GM23248 (cell line): ENCODE results near the gene KCND1. TPM values are rescaled to one million over a fixed set of nuclear protein-coding genes. Genes with fewer than 3 reads are reported as not detected.

Experiments used
- DNase-seq: peaks from one replicate; pipeline ENCODE4 v3.0.0-alpha.2; 2015
- H2AFZ ChIP-seq: fragments of 200-600 bp; sonication (generic); 2 replicates; pipeline ENCODE4 v1.6.1; 2016; ENCODE audit warnings: antibody characterized with exemption
- H3F3A ChIP-seq: fragments of 200-600 bp; sonication (generic); 2 replicates; pipeline ENCODE4 v1.6.1; 2016; ENCODE audit warnings: mild to moderate bottlenecking, antibody characterized with exemption, mixed run types; ENCODE audit not compliant: insufficient read depth
- H3K27ac ChIP-seq: fragments of 200-600 bp; sonication (generic); 2 replicates; pipeline ENCODE4 v1.5.1; 2016; ENCODE audit warnings: mild to moderate bottlenecking
- H3K27me3 ChIP-seq: fragments of 200-600 bp; sonication (generic); replicated peaks from 2 replicates; pipeline ENCODE4 v1.6.1; 2016; ENCODE audit warnings: mild to moderate bottlenecking; ENCODE audit not compliant: insufficient read depth
- H3K36me3 ChIP-seq: fragments of 200-600 bp; sonication (generic); 2 replicates; pipeline ENCODE4 v1.6.1; 2016; ENCODE audit warnings: low read depth, mild to moderate bottlenecking
- H3K4me1 ChIP-seq: fragments of 200-600 bp; sonication (generic); 2 replicates; pipeline ENCODE4 v1.6.1; 2016; ENCODE audit warnings: mild to moderate bottlenecking; ENCODE audit not compliant: insufficient read depth
- H3K4me2 ChIP-seq: fragments of 200-600 bp; sonication (generic); one replicate; pipeline ENCODE4 v1.6.1; 2016; ENCODE audit warnings: mild to moderate bottlenecking; ENCODE audit not compliant: unreplicated experiment
- H3K4me3 ChIP-seq: fragments of 200-600 bp; sonication (generic); 2 replicates; pipeline ENCODE4 v1.5.1; 2016; ENCODE audit warnings: mild to moderate bottlenecking
- H3K79me2 ChIP-seq: fragments of 200-600 bp; sonication (generic); 2 replicates; pipeline ENCODE4 v1.6.1; 2016; ENCODE audit warnings: mild to moderate bottlenecking; ENCODE audit not compliant: insufficient read depth
- H3K9ac ChIP-seq: fragments of 200-600 bp; sonication (generic); 2 replicates; pipeline ENCODE4 v1.6.1; 2016; ENCODE audit warnings: mild to moderate bottlenecking
- H3K9me2 ChIP-seq: fragments of 200-600 bp; sonication (generic); 2 replicates; pipeline ENCODE4 v1.6.1; 2016; ENCODE audit warnings: mixed run types, mild to moderate bottlenecking, moderate library complexity; ENCODE audit not compliant: insufficient read depth
- H3K9me3 ChIP-seq: fragments of 200-600 bp; sonication (generic); one replicate; pipeline ENCODE4 v1.6.1; 2017; ENCODE audit warnings: low read depth
- H4K20me1 ChIP-seq: fragments of 200-600 bp; sonication (generic); 2 replicates; pipeline ENCODE4 v1.6.0; 2016; ENCODE audit not compliant: insufficient read depth
- EZH2 ChIP-seq: fragments of 200-600 bp; sonication (generic); IDR thresholded peaks from 2 replicates; pipeline ENCODE4 v1.6.1; 2018; ENCODE audit warnings: antibody characterized with exemption, mild to moderate bottlenecking; ENCODE audit not compliant: insufficient read depth, poor library complexity, severe bottlenecking
- EZH2phosphoT487 ChIP-seq: fragments of 200-600 bp; sonication (generic); IDR thresholded peaks from 2 replicates; pipeline ENCODE4 v1.6.1; 2018; ENCODE audit warnings: antibody characterized with exemption, moderate library complexity, mild to moderate bottlenecking, low read depth; ENCODE audit not compliant: insufficient read depth
- WGBS, 2 experiments: methylation state at CpG; one replicate each; pipeline ENCODE4 v1.1.6; 2015 to 2017; ENCODE audit warnings: low lambda C conversion rate in 2 of 2, low coverage in 1 of 2; ENCODE audit errors: missing lambda C conversion rate in 2 of 2; 5-methylcytosine and 5-hydroxymethylcytosine counted together
- in situ Hi-C: fragments of 300-500 bp; cut with MboI; formaldehyde crosslinking; loops from 2 replicates; pipeline ENCODE4 v1.15.0; 2020
- polyA plus RNA-seq: library from polyadenylated mRNA; unstranded; fragments of >200 nt; fragmentation: Nextera tagmentation; extraction: Ambion mirVana; gene quantifications from 2 replicates; pipeline ENCODE4 v1.2.1, GENCODE V29; 2016
- total RNA-seq: library from RNA; depleted of rRNA; stranded (reverse); fragments of >200 nt; shearing (Covaris generic); gene quantifications from 2 replicates; pipeline ENCODE4 v1.2.3, GENCODE V29; 2014

Gene KCND1
- total and polyA plus RNA-seq, 2 experiments from 2014 or later: 0.65 to 0.69 TPM

DNA sequence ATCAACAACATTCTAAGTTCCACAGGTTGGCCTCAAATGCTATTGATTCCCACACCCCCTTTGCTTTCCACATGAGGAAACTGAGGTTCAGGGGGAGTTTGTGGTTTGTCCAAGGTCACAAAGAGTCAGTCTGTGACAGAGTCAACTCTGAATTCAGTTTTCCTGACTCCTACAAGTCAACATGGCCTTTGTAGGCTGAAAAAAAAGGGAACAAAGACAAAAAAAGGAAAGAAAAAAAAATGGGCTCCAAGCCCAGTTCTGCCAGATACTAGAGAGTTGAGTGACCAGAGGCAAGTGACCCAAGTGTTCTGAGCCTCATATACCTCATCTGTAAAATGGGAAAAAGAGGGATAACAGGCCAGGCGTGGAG, 36.4 kb downstream of the KCND1 start:
- DNase-seq: no peak
- in situ Hi-C loops: loop anchor here (25.0 kb wide), 1 partner anchor 102 kb away; the partner anchor contains the start of gene TFE3
- Histone ChIP-seq H3K4me1 (no peaks in the 10 kb centered on the region), H3K27me3 (no peaks in the 10 kb centered on the region), H3K9ac (no peak overlapping the region), H3K4me2 (no peak overlapping the region), H3K4me3 (no peak overlapping the region), H3K27ac (no peak overlapping the region), H3K79me2 (peaks cover 44% of the 10 kb centered on the region), H3K9me3 (no peaks in the 10 kb centered on the region), H3K36me3 (no peaks in the 10 kb centered on the region), H3K9me2 (no peaks in the 10 kb centered on the region), H2AFZ (no peak overlapping the region), H3F3A (no peaks in the 10 kb centered on the region), H4K20me1 (no peaks in the 10 kb centered on the region)
- 88 to 100% methylated on average over 1 of the region's 1 CpG for WGBS, 2 experiments
- TF ChIP-seq EZH2phosphoT487 (no peak), EZH2 (no peak)

DNA sequence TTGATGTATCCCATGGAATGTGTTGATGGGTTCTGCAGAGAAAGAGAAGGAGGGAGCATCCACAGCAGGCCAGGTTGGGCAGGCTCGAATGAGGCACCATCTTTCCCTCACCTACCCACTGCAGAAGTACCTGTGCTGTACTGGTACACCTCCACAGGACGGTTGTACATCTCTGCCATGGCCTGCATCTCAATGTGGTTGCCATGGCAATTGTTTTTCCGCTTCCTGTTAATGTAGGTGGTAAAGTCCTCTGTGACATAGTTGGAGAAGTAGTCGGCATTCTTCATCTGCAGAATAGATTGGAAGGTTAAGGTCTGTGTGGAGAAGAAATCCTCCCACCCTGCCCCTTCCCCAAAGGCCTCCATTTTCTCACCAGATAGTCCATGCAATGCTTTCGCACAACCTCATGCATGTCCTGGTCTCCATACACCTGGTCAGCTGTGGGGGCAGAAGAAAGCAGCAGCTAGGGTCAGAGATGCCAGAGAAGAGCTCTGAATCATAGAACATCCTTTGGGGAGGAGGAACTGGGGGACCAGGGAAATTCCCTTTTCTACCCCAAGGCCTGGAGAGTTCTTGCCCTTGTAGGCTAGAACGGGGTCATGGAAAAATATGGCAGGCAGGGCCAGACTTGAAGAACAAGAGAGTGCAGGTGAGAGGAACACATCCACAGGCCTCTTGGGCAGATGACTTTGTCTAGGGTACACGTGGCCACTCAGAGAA, 36.9 kb downstream of the KCND1 start:
- no peak for DNase-seq
- Histone ChIP-seq H3K4me1 (no peaks in the 10 kb centered on the region), H3K4me3 (no peak overlapping the region), H3K36me3 (no peaks in the 10 kb centered on the region), H3K27ac (no peak overlapping the region), H3K4me2 (no peak overlapping the region), H3K9me2 (no peaks in the 10 kb centered on the region), H3K9ac (no peak overlapping the region), H2AFZ (no peak overlapping the region), H4K20me1 (no peaks in the 10 kb centered on the region), H3K27me3 (no peaks in the 10 kb centered on the region), H3K79me2 (peaks cover 39% of the 10 kb centered on the region), H3F3A (no peaks in the 10 kb centered on the region), H3K9me3 (no peaks in the 10 kb centered on the region)
- WGBS, 2 experiments: 84 to 85% methylated on average over 6 to 7 of the region's 7 CpGs
- in situ Hi-C loops: loop anchor here (25.0 kb wide), 1 partner anchor 103 kb away; the partner anchor contains the start of gene TFE3
- TF ChIP-seq EZH2 (no peak), EZH2phosphoT487 (no peak)

DNA sequence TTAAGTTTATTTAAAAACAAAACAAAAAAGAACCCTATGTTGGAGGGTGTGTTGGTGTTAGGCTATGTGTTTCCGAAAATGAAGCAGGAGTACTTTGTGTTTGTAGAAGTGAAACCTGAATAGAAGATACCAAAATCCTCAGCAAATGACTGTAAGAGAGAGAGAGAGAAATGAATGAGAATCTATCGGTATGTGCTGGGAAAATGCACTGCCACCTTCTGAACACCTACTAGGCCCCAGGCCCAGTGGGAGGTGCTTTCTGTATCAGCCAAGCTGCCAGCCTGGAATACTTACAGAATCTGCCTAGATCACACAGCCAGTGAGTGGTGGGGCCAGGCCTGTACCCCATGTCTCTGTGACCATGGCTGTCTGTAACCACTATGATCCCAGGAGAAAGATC, 37.9 kb downstream of the KCND1 start:
- TF ChIP-seq EZH2phosphoT487 (no peak), EZH2 (no peak)
- no peak overlapping the region for H3K9ac ChIP-seq
- peaks cover 31% of the 10 kb centered on the region for H3K79me2 ChIP-seq
- no peaks in the 10 kb centered on the region for H3K36me3 ChIP-seq
- H2AFZ ChIP-seq: no peak overlapping the region
- no peaks in the 10 kb centered on the region for H3K9me2 ChIP-seq
- no peaks in the 10 kb centered on the region for H3K27me3 ChIP-seq
- H3K4me1 ChIP-seq: no peaks in the 10 kb centered on the region
- no peaks in the 10 kb centered on the region for H3K9me3 ChIP-seq
- in situ Hi-C loops: loop anchor here (25.0 kb wide), 1 partner anchor 104 kb away; the partner anchor contains the start of gene TFE3
- H3K4me3 ChIP-seq: no peak overlapping the region
- no peak overlapping the region for H3K4me2 ChIP-seq
- WGBS, 2 experiments: 95 to 100% methylated on average over 2 of the region's 2 CpGs
- H3F3A ChIP-seq: no peaks in the 10 kb centered on the region
- H3K27ac ChIP-seq: no peak overlapping the region
- H4K20me1 ChIP-seq: no peaks in the 10 kb centered on the region
- no peak for DNase-seq

DNA sequence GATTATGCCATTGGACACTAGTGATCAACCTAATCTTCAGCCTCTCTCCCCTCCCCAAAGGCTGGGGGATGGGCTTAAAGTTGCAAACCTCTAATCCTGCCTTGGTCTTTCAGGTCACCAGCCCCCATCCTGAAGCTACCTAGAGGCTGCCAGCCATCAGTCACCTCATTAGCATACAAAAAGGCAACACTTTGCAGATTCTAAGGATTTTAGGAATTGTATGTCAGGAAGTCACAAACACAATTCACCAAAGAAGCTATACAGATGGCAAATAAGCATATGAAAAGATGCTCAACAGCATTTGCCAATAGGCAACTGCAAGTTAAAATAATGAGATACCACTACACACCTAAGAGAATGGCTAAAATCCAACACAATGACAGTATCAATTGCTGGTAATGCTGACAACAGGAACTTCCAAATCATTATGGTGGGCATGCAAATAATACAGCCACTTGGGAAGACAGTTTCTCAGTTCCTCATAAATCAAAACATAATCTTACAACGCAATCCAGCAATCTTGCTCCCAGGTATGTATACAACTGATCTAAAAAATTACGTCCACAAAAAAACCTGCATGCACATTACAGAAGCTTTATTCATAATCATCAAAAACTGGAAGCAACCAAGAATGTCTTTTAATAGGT, 43.8 kb downstream of the KCND1 start:
- H3K79me2 ChIP-seq: peaks cover 24% of the 10 kb centered on the region
- H3K27ac ChIP-seq: no peak overlapping the region
- no peaks in the 10 kb centered on the region for H4K20me1 ChIP-seq
- no peak overlapping the region for H3K4me3 ChIP-seq
- DNase-seq: no peak
- H3F3A ChIP-seq: no peaks in the 10 kb centered on the region
- no peaks in the 10 kb centered on the region for H3K9me2 ChIP-seq
- WGBS, 2 experiments: 61 to 73% methylated on average over 2 of the region's 2 CpGs
- no peaks in the 10 kb centered on the region for H3K9me3 ChIP-seq
- no peak overlapping the region for H2AFZ ChIP-seq
- in situ Hi-C loops: loop anchor here (25.0 kb wide), 1 partner anchor 109 kb away; the partner anchor contains the start of gene TFE3
- no peaks in the 10 kb centered on the region for H3K36me3 ChIP-seq
- no peaks in the 10 kb centered on the region for H3K27me3 ChIP-seq
- no peak overlapping the region for H3K9ac ChIP-seq
- no peaks in the 10 kb centered on the region for H3K4me1 ChIP-seq
- no peak overlapping the region for H3K4me2 ChIP-seq
- TF ChIP-seq EZH2 (no peak), EZH2phosphoT487 (no peak)
